Peyer's patch (tissue), 4 donors: Measurements from ENCODE around the gene UBASH3B. TPM values are rescaled to one million over a fixed set of nuclear protein-coding genes. Genes with fewer than 3 reads are reported as not detected.

ENCODE experiments used
- DNase-seq, 3 donors: peaks; one replicate each; pipeline ENCODE4 v3.0.0-alpha.2; 2017 to 2019
- H3K27ac ChIP-seq, 4 donors: fragments of 200-600 bp; sonication (generic); one replicate each; pipeline ENCODE4 v1.5.1; 2016 to 2019
- H3K27me3 ChIP-seq, 2 donors: fragments of 200-600 bp; sonication (generic); one replicate each; pipeline ENCODE4 v1.5.1; 2019
- H3K36me3 ChIP-seq, 3 donors: fragments of 200-600 bp; sonication (generic); one replicate each; pipeline ENCODE4 v1.5.1; 2016 to 2019
- H3K4me1 ChIP-seq, 4 donors: fragments of 200-600 bp; sonication (generic); one replicate each; pipeline ENCODE4 v1.5.1; 2016 to 2019
- H3K4me3 ChIP-seq, 4 donors: fragments of 200-600 bp; sonication (generic); 1 replicate in 3 of 4; 2 replicates in 1 of 4; pipeline ENCODE4 v1.5.1; 2016 to 2019; ENCODE audit warnings: mild to moderate bottlenecking in 1 of 4
- H3K9me3 ChIP-seq, 4 donors: fragments of 200-600 bp; sonication (generic); one replicate each; pipeline ENCODE4 v1.5.1; 2016 to 2019; ENCODE audit warnings: mild to moderate bottlenecking in 1 of 4
- CTCF ChIP-seq, 6 experiments: fragments of 450-650 bp in 4 of 6; fragments of 200-600 bp in 2 of 6; sonication (generic) in 1 of 6; IDR thresholded peaks; one replicate each; pipeline ENCODE4 v1.5.1; 2017 to 2019; ENCODE audit warnings: antibody characterized with exemption in 6 of 6, mild to moderate bottlenecking in 3 of 6, moderate library complexity in 1 of 6
- POLR2A ChIP-seq, 2 donors: fragments of 450-650 bp; IDR thresholded peaks; one replicate each; pipeline ENCODE4 v1.5.1; 2017; ENCODE audit warnings: antibody characterized with exemption in 2 of 2, mild to moderate bottlenecking in 2 of 2, moderate library complexity in 2 of 2
- total RNA-seq, 4 donors: library from RNA; depleted of rRNA; stranded (reverse); fragments of >200 nt; gene quantifications; one replicate each; pipeline ENCODE4 v1.1.0, GENCODE V29; 2016

UBASH3B gene
- total RNA-seq, 4 donors from 2014 or later = 2.3 to 14.9 (median 5.2) TPM

- H3K4me3 ChIP-seq = no peak overlapping the region
- H3K27me3 ChIP-seq = no peaks in the 10 kb centered on the region
- no peak for DNase-seq
- H3K4me1 ChIP-seq = no peaks in the 10 kb centered on the region
- TF ChIP-seq POLR2A (IDR thresholded peaks at IDR 0.05) (no peak), CTCF (IDR thresholded peaks at IDR 0.05) (no peak)
- H3K27ac ChIP-seq = no peak overlapping the region
- H3K36me3 ChIP-seq = no peaks in the 10 kb centered on the region
- no peaks in the 10 kb centered on the region for H3K9me3 ChIP-seq
Observed at GRCh38 chr11:122848186-122848585, 192.7 kb downstream of the UBASH3B start.

- H3K4me3 ChIP-seq = no peak overlapping the region
- no peaks in the 10 kb centered on the region for H3K27me3 ChIP-seq
- H3K4me1 ChIP-seq = no peaks in the 10 kb centered on the region
- TF ChIP-seq CTCF (IDR thresholded peaks at IDR 0.05) (no peak), POLR2A (IDR thresholded peaks at IDR 0.05) (no peak)
- H3K36me3 ChIP-seq = no peaks in the 10 kb centered on the region
- H3K9me3 ChIP-seq = no peaks in the 10 kb centered on the region
- no peak overlapping the region for H3K27ac ChIP-seq
- DNase-seq = no peak
Observed at GRCh38 chr11:122850076-122850631, 194.6 kb downstream of the UBASH3B start.

- no peaks in the 10 kb centered on the region for H3K36me3 ChIP-seq
- H3K4me3 ChIP-seq = peak overlapping the region in 1 of 4 donors; percentile 29
- H3K27ac ChIP-seq = peak overlapping the region in 2 of 4 donors; percentile 18 to 69
- no peaks in the 10 kb centered on the region for H3K27me3 ChIP-seq
- peak in 1 of 3 donors; percentile 48 for DNase-seq
- H3K4me1 ChIP-seq = no peaks in the 10 kb centered on the region
- H3K9me3 ChIP-seq = no peaks in the 10 kb centered on the region
- TF ChIP-seq CTCF (IDR thresholded peaks at IDR 0.05) = no peak
- TF ChIP-seq POLR2A (IDR thresholded peaks at IDR 0.05) = no peak
Observed at GRCh38 chr11:122851366-122851966, 195.9 kb downstream of the UBASH3B start.

GRCh38 chr11:122852074-122852795 lies 196.7 kb downstream of the UBASH3B start:
- DNase-seq = no peak

GRCh38 chr11:122852796-122853160 lies 197.3 kb downstream of the UBASH3B start:
- DNase-seq = no peak
- no peak overlapping the region for H3K4me3 ChIP-seq
- H3K27ac ChIP-seq = peak overlapping the region in 1 of 4 donors; percentile 69
- no peaks in the 10 kb centered on the region for H3K36me3 ChIP-seq
- no peaks in the 10 kb centered on the region for H3K9me3 ChIP-seq
- no peaks in the 10 kb centered on the region for H3K4me1 ChIP-seq
- TF ChIP-seq CTCF (IDR thresholded peaks at IDR 0.05) (no peak), POLR2A (IDR thresholded peaks at IDR 0.05) (no peak)
- no peaks in the 10 kb centered on the region for H3K27me3 ChIP-seq

More at GRCh38 chr11:122852074-122852795, 196.7 kb downstream of the UBASH3B start:
- peak overlapping the region in 2 of 4 donors; percentile 18 to 69 for H3K27ac ChIP-seq
- no peaks in the 10 kb centered on the region for H3K36me3 ChIP-seq
- TF ChIP-seq CTCF (IDR thresholded peaks at IDR 0.05) (no peak), POLR2A (IDR thresholded peaks at IDR 0.05) (no peak)
- no peaks in the 10 kb centered on the region for H3K9me3 ChIP-seq
- no peaks in the 10 kb centered on the region for H3K27me3 ChIP-seq
- peak overlapping the region in 1 of 4 donors; percentile 29 for H3K4me3 ChIP-seq
- H3K4me1 ChIP-seq = no peaks in the 10 kb centered on the region
